Kidney (tissue), 14 donors: ENCODE measurements around the gene CCNL2. TPM values are rescaled to one million over a fixed set of nuclear protein-coding genes. Genes with fewer than 3 reads are reported as not detected.

Experiments used
- DNase-seq, 5 donors: peaks; one replicate each; pipeline ENCODE4 v3.0.0-alpha.2; 2013 to 2020
- FAIRE-seq: peaks from 2 replicates; lab custom pipeline; 2012; peaks lifted over from hg19 to GRCh38; lab: Jason Lieb, UNC
- H3K27ac ChIP-seq, 2 donors: one replicate each; pipeline ENCODE4 v1.7.0; 2013; ENCODE audit warnings: low read depth in 2 of 2, low read length in 2 of 2, inconsistent platforms in 1 of 2
- H3K27me3 ChIP-seq: one replicate; pipeline ENCODE4 v1.7.1; 2013; ENCODE audit warnings: low read length, inconsistent platforms; ENCODE audit not compliant: control insufficient read depth, insufficient read depth
- H3K36me3 ChIP-seq, 3 donors: one replicate each; pipeline versions ENCODE4 v1.7.0 to v1.7.1; 2013; ENCODE audit warnings: low read length in 3 of 3, control low read depth in 1 of 3, inconsistent platforms in 1 of 3; ENCODE audit not compliant: insufficient read depth in 3 of 3, control insufficient read depth in 2 of 3
- H3K4me1 ChIP-seq, 3 donors: one replicate each; pipeline versions ENCODE4 v1.7.0 to v1.7.1; 2013; ENCODE audit warnings: low read length in 3 of 3, inconsistent platforms in 1 of 3, low read depth in 1 of 3; ENCODE audit not compliant: control insufficient read depth in 2 of 3, insufficient read depth in 2 of 3
- H3K4me3 ChIP-seq, 3 donors: one replicate each; pipeline versions ENCODE4 v1.7.0 to v1.8.1; 2013; ENCODE audit warnings: low read length in 3 of 3, control low read depth in 1 of 3, inconsistent platforms in 1 of 3
- H3K9ac ChIP-seq, 3 donors: one replicate each; pipeline versions ENCODE4 v1.7.0 to v1.7.1; 2013; ENCODE audit warnings: low read length in 3 of 3, control low read depth in 1 of 3, inconsistent platforms in 1 of 3
- H3K9me3 ChIP-seq, 3 donors: one replicate each; pipeline versions ENCODE4 v1.7.0 to v1.7.1; 2013; ENCODE audit warnings: low read length in 3 of 3, control low read depth in 1 of 3, inconsistent platforms in 1 of 3; ENCODE audit not compliant: control insufficient read depth in 2 of 3, insufficient read depth in 1 of 3
- intact Hi-C: fragments of 100-400 bp; cut with DNase I; formaldehyde crosslinking; loops from one replicate; pipeline ENCODE4 v1.11.1; 2022
- polyA plus RNA-seq: library from polyadenylated mRNA; stranded (reverse); fragments of 350-450 nt; fragmentation: Illumina TruSeq; extraction: RNeasy Lipid Tissue Mini Kit (QIAGEN cat#74804); gene quantifications from one replicate; pipeline ENCODE4 v1.2.3, GENCODE V29; 2014; ENCODE audit warnings: low read depth, low replicate concordance; ENCODE audit not compliant: insufficient read depth
- total RNA-seq: library from RNA; stranded (reverse); fragmentation: NEBNext Ultra II Directional; extraction: Animal tissue kit (Norgen Biotek cat#: 25700); gene quantifications from one replicate; pipeline ENCODE4 v1.2.1, GENCODE V29; 2021
- TF ChIP-seq, protein P1 (sequence below): IDR thresholded peaks from 3 replicates; pipeline ENCODE4 v1.5.1; 2012; ENCODE audit warnings: mild to moderate bottlenecking, moderate library complexity, borderline replicate concordance; ENCODE audit not compliant: insufficient read depth; ENCODE audit errors: extremely low read depth
- donor health status: control.
- donor health status: control.
- donor health status: control.
- donor health status: control.
- donor health status: control.
- donor health status: DM: yes; HTN: yes; CAD: no.
- donor health status: Normal renal cell carcinoma (clear cell type).

The CCNL2 gene
- total and polyA plus RNA-seq, 2 donors from 2014 or later = 72.0 to 199 TPM

DNA sequence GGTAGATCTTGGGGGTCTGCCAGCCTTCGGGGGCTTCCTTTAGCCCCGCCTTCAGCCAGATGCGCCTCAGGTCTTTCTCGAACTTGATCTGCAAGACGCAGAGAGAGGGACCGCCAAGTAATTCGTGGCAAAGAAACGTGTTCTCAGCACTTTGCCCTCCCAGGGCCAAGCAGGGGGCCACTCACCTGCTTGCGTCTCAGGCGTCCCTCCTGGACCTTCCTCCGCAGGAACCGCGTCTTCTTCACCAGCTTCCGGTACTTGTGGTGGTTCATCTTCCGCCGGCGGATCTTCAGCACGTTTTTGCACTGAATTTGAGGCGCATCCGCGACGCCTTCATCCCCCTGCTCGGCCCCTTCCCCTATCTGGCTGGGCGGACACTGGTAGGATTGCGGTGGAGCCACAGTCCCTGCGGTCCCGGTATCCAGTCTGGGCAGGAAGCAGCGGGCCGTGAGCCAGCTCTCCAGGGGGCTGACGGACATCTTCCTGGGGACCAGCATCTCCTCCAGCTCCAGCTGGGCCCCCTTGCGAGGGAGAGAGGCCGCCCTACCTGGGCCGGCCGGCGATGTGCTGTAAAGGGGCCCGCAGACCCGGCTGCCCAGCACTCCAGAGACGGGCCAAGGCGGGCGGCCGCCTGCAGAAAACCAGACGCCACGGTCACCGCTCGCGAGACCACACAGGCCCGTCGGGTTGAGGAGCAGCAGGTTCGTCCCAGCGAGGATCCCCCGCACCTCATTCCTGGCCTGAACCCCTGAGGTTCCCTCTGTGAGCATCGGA, 25.1 kb downstream of the CCNL2 start:
- no peaks in the 10 kb centered on the region for H3K36me3 ChIP-seq
- peak overlapping the region in 2 of 3 donors; percentile 39 to 84 for H3K9ac ChIP-seq
- peak in 2 of 5 donors; percentile 58 to 85 for DNase-seq
- no peak for FAIRE-seq
- H3K27me3 ChIP-seq = no peaks in the 10 kb centered on the region
- H3K4me1 ChIP-seq = peaks cover 0 to 19% (median 0%) of the 10 kb centered on the region in 3 donors
- peak overlapping the region in 1 of 2 donors; percentile 90 for H3K27ac ChIP-seq
- TF ChIP-seq, protein P1, sequence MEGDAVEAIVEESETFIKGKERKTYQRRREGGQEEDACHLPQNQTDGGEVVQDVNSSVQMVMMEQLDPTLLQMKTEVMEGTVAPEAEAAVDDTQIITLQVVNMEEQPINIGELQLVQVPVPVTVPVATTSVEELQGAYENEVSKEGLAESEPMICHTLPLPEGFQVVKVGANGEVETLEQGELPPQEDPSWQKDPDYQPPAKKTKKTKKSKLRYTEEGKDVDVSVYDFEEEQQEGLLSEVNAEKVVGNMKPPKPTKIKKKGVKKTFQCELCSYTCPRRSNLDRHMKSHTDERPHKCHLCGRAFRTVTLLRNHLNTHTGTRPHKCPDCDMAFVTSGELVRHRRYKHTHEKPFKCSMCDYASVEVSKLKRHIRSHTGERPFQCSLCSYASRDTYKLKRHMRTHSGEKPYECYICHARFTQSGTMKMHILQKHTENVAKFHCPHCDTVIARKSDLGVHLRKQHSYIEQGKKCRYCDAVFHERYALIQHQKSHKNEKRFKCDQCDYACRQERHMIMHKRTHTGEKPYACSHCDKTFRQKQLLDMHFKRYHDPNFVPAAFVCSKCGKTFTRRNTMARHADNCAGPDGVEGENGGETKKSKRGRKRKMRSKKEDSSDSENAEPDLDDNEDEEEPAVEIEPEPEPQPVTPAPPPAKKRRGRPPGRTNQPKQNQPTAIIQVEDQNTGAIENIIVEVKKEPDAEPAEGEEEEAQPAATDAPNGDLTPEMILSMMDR = no peak
- peak overlapping the region; percentile 71 to 80 (median 77) for H3K4me3 ChIP-seq
- no peaks in the 10 kb centered on the region for H3K9me3 ChIP-seq
- intact Hi-C loops = no loop called here

DNA sequence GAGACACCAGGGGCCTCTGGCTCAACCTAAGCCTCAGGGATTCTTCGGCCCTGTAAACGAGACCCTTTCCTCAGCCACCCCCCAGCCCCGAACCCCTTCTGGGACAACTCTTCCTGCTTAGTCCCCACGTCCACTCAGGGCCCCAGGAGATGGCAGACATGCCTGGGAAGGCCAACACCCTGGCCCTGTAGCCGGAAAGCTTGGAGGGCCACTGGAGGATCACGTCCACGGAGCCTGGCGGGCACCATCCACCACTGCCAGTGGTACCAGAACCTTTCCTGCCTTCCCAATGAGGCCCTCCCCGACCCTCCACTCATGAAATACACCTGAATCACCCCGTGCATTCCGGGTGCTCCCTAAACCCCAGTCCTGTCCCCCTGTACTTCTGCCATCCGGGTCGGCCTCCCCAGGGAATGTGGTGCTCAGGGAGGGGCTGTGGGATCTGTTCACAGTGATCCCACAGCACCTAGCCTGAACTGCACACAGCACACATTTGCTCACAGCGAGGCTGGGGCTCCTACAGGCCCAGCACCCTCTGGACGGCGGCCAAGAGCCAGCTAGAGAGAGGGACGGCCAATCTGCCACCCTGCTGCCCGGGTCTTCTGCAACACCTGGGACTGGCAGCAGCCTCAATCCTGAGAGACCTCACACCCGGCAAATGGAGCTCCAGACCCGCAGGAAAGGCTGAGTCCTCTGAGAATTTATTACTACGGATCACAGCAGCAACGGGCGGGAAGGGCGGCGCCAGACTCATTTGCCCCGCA, 25.9 kb downstream of the CCNL2 start:
- Histone ChIP-seq H3K9ac (no peak overlapping the region), H3K27ac (no peak overlapping the region), H3K9me3 (no peaks in the 10 kb centered on the region), H3K4me3 (no peak overlapping the region), H3K4me1 (peaks cover 0 to 19% (median 0%) of the 10 kb centered on the region in 3 donors), H3K27me3 (no peaks in the 10 kb centered on the region), H3K36me3 (no peaks in the 10 kb centered on the region)
- intact Hi-C loops = no loop called here
- FAIRE-seq (no peak), DNase-seq (peak in 2 of 5 donors; percentile 52 to 65)
- TF ChIP-seq, protein P1 = no peak

DNA sequence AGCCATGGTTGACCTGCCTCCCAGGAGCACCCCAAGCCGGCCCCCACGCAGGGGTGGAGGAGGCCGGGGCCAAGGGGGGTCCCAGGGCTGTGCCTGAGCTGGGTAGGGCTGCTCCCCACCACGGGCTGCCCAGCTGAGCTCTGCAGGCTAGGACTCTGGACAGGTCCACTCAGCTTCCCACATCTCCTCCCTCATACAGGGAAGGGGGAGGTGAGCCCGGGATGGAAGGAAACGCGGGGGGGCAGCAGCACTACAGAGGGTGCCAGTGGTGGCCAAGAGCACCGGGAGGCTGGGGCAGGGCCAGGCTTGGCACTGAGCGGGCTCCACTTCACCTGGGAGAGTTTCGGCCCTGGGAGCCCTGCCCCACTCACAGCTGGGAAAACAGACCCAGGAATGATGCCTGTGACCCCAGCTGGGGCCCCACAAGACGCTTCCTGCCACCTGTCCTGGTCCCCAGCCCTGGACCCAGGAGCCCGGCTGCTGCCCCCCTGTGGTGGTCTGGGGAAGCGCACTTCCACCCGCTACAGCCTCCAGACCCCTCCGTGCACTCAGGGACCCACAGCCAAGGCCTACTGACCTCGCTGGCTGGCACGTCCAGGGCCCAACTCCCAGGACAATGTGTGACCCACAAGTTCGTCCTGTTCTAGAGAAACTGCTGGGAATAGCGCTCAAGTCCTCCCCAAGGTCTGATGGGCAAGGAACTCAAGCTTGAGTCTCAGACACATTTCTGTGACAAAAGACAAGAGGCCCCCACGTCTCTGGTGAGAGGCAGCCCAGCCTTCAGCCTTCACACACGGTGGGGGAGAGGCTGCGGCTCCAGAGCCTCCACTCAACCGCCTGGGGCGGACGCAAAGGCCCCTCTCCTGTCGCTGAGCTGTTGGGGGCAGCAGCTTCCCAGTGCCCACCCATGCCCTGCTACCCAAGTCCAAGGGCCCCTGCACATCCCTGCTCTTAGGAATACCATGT, 27.1 kb downstream of the CCNL2 start:
- Histone ChIP-seq H3K27me3 (no peaks in the 10 kb centered on the region), H3K27ac (no peak overlapping the region), H3K9me3 (no peaks in the 10 kb centered on the region), H3K4me1 (peaks cover 0 to 19% (median 0%) of the 10 kb centered on the region in 3 donors), H3K9ac (no peak overlapping the region), H3K4me3 (no peak overlapping the region), H3K36me3 (no peaks in the 10 kb centered on the region)
- DNase-seq = peak; percentile 66 to 87 (median 78)
- TF ChIP-seq, protein P1 = peak; percentile 74
- FAIRE-seq = no peak
- intact Hi-C loops = no loop called here
